Left hindlimb (tissue), 1 donor: ENCODE data around the gene HOXC13.

Experiments used
- DNase-seq: peaks from one replicate; pipeline ENCODE4 v3.0.0-alpha.2; 2018

Gene HOXC13

DNA sequence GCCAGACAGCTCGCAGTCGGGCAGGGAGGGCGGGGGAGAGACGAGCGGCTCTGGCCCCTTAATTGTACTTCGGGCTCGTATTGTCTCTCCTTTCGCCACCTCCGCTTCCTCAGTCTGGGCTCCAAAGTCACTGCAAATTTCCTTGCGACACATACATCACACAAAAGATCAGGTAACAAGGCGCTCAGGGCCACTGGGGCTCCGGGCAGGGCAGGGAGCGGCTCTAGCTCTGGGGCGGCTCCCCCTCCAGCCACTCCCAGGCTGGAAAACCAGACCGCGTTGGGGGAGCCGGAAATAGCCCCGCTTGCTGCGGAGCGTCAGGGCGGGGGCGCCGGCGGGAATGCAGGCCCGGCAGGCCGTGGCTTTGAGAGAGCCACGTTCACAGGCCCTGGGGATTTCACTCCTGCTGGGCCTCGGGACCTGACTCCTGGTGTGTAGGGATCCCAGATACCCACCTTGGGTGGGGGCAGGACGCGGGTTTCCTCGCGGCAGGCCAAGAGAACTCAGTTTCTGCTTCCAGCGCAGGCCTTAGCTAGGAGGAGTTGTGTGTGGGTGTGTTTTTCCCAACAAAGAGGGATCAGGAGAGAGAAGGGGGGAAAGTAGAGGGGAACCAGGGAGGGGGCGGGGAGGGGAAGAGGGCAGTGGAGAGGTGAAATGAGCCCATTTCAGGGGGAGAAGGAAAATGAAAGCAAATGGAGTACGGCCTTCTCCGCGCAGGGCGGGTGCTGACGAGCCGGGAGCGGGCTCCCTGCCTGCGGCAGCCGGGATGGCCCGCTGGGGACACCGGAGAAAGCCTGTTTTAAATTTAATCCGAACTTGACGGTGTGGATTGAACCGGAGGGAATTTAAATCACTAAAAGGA is 57.0 kb downstream of the HOXC13 start:
- peak; percentile 86 for DNase-seq
